Neuronal stem cell (in vitro differentiated cells): Measurements from ENCODE around the gene MALRD1.
"Not testable (repeated sequence)": the region's sequence is repeated elsewhere in the genome, so short reads cannot be mapped to it uniquely, and the experiment has no call there.

Experiments
- DNase-seq: peaks from one replicate; pipeline ENCODE4 v3.0.0-alpha.2; 2013; ENCODE audit warnings: low spot score
- H2AFZ ChIP-seq: one replicate; pipeline ENCODE4 v1.6.1; 2013; ENCODE audit warnings: mild to moderate bottlenecking, low read length, inconsistent platforms
- H2AK5ac ChIP-seq: 2 replicates; pipeline ENCODE4 v1.6.1; 2013; ENCODE audit warnings: low read depth, mild to moderate bottlenecking, inconsistent platforms, low read length, moderate library complexity, mixed read lengths
- H2BK120ac ChIP-seq: 2 replicates; pipeline ENCODE4 v1.6.1; 2013; ENCODE audit warnings: low read depth, mild to moderate bottlenecking, inconsistent platforms, low read length, moderate library complexity, mixed read lengths
- H2BK12ac ChIP-seq: one replicate; pipeline ENCODE4 v1.6.1; 2013; ENCODE audit warnings: low read length, inconsistent platforms
- H2BK15ac ChIP-seq: 2 replicates; pipeline ENCODE4 v1.6.1; 2013; ENCODE audit warnings: mild to moderate bottlenecking, low read length, inconsistent platforms, mixed read lengths
- H2BK5ac ChIP-seq: one replicate; pipeline ENCODE4 v1.6.1; 2013; ENCODE audit warnings: inconsistent platforms, mild to moderate bottlenecking, low read length, moderate library complexity
- H3K14ac ChIP-seq: one replicate; pipeline ENCODE4 v1.6.1; 2013; ENCODE audit warnings: low read length, inconsistent platforms
- H3K18ac ChIP-seq: 2 replicates; pipeline ENCODE4 v1.6.1; 2013; ENCODE audit warnings: low read length, inconsistent platforms
- H3K23ac ChIP-seq: 2 replicates; pipeline ENCODE4 v1.6.1; 2013; ENCODE audit warnings: low read depth, mild to moderate bottlenecking, mixed read lengths, low read length, inconsistent platforms; ENCODE audit not compliant: poor library complexity
- H3K27ac ChIP-seq: replicated peaks from 3 replicates; pipeline ENCODE4 v1.5.1; 2013; ENCODE audit warnings: low read length, inconsistent platforms
- H3K27me3 ChIP-seq, 3 experiments: 2 replicates each; pipeline ENCODE4 v1.6.1; 2013; ENCODE audit warnings: low read length in 3 of 3, mild to moderate bottlenecking in 2 of 3, inconsistent platforms in 1 of 3, low read depth in 1 of 3, mixed read lengths in 1 of 3, moderate library complexity in 1 of 3; ENCODE audit not compliant: control insufficient read depth in 3 of 3, insufficient read depth in 3 of 3
- H3K36me3 ChIP-seq, 2 donors: replicated peaks in 1 of 2; 2 replicates each; pipeline ENCODE4 v1.6.1; 2013; ENCODE audit warnings: low read length in 2 of 2; ENCODE audit not compliant: control insufficient read depth in 2 of 2, insufficient read depth in 2 of 2
- H3K4ac ChIP-seq: 2 replicates; pipeline ENCODE4 v1.6.1; 2013; ENCODE audit warnings: inconsistent platforms, mild to moderate bottlenecking, low read length, moderate library complexity
- H3K4me1 ChIP-seq, 2 donors: 1 replicate in 1 of 2; 2 replicates in 1 of 2; pipeline ENCODE4 v1.6.1; 2013; ENCODE audit warnings: low read length in 2 of 2, low read depth in 1 of 2; ENCODE audit not compliant: control insufficient read depth in 2 of 2, insufficient read depth in 1 of 2
- H3K4me2 ChIP-seq: one replicate; pipeline ENCODE4 v1.6.1; 2013; ENCODE audit warnings: mild to moderate bottlenecking, low read length, inconsistent platforms; ENCODE audit not compliant: insufficient read depth, poor library complexity, severe bottlenecking
- H3K4me3 ChIP-seq, 2 donors: 2 replicates each; pipeline ENCODE4 v1.5.1; 2013; ENCODE audit warnings: low read length in 2 of 2, mild to moderate bottlenecking in 2 of 2, inconsistent platforms in 1 of 2, moderate library complexity in 1 of 2
- H3K79me1 ChIP-seq: one replicate; pipeline ENCODE4 v1.6.1; 2013; ENCODE audit warnings: low read depth, mild to moderate bottlenecking, inconsistent platforms, low read length, moderate library complexity
- H3K9ac ChIP-seq: one replicate; pipeline ENCODE4 v1.6.1; 2013; ENCODE audit warnings: mild to moderate bottlenecking, low read depth, low read length, inconsistent platforms; ENCODE audit not compliant: poor library complexity
- H3K9me3 ChIP-seq, 2 donors: replicated peaks in 1 of 2; 2 replicates each; pipeline versions ENCODE3 to v1.6.1; 2013; ENCODE audit warnings: low read length in 2 of 2, mild to moderate bottlenecking in 2 of 2, inconsistent platforms in 1 of 2, low read depth in 1 of 2, mixed read lengths in 1 of 2, moderate library complexity in 1 of 2; ENCODE audit not compliant: control insufficient read depth in 2 of 2, insufficient read depth in 1 of 2
- H4K8ac ChIP-seq: one replicate; pipeline ENCODE4 v1.6.1; 2013; ENCODE audit warnings: low read depth, mild to moderate bottlenecking, inconsistent platforms, low read length, moderate library complexity
- H4K91ac ChIP-seq: one replicate; pipeline ENCODE4 v1.6.1; 2013; ENCODE audit warnings: low read length, low read depth, mild to moderate bottlenecking, inconsistent platforms; ENCODE audit not compliant: poor library complexity
- WGBS, 2 donors: extraction: QIAGEN DNeasy Blood & Tissue Kit; methylation state at CpG; one replicate each; pipeline ENCODE4 v1.1.7; 2013; ENCODE audit warnings: missing lambda C conversion rate in 2 of 2, mixed read lengths in 1 of 2; ENCODE audit not compliant: insufficient read length in 2 of 2, insufficient replicate concordance in 1 of 2; ENCODE audit errors: extremely low coverage in 2 of 2; 5-methylcytosine and 5-hydroxymethylcytosine counted together

MALRD1 gene

DNA sequence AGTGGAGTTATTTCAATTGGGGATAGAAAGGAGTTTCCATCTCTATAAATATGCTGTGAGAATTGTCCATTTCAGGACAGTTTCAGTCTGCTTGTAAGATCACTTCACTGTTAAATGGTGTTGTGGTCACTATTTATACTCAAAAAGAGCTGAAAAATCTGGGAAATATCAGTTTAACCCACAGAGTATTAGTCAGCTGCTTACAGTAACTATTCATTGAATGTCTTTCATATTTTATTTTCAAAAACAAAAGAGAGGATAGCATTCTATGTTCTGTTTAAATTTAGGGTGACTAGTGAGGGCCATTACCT, 682.3 kb downstream of the MALRD1 start:
- Histone ChIP-seq H3K27me3 (no peaks in the 10 kb centered on the region), H2BK120ac (no peak overlapping the region), H3K27ac (no peak overlapping the region), H4K8ac (no peak overlapping the region), H3K36me3 (no peaks in the 10 kb centered on the region), H3K23ac (no peak overlapping the region), H3K9me3 (no peaks in the 10 kb centered on the region), H2BK15ac (no peak overlapping the region), H3K79me1 (no peaks in the 10 kb centered on the region), H3K4me2 (no peak overlapping the region), H3K4ac (no peak overlapping the region), H2AFZ (no peak overlapping the region), H3K18ac (no peak overlapping the region), H3K14ac (no peak overlapping the region), H2BK12ac (no peak overlapping the region), H2BK5ac (no peak overlapping the region), H3K4me1 (no peaks in the 10 kb centered on the region), H2AK5ac (no peak overlapping the region), H3K9ac (no peak overlapping the region), H3K4me3 (no peak overlapping the region), H4K91ac (no peak overlapping the region)
- no peak for DNase-seq

DNA sequence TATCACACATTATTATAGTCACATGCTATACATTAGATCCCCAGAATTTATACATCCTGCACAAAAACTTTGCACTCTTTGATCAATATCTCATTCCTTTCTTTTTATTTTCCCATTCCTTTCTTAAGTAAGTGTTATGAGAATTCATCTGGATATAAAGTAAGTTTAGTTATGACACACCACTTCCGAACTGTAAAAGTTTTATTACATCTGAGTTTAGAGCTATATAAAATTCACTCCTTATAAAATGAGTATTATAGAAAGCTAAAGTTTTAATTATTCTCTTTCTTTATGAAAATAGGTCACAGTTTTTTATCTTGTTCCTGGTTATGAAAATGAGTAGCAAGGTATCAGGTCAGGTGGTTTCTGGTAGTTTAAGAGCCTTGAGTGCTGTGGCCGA, 683.0 kb downstream of the MALRD1 start:
- Histone ChIP-seq H3K14ac (no peak overlapping the region), H2BK5ac (no peak overlapping the region), H4K8ac (no peak overlapping the region), H2AK5ac (no peak overlapping the region), H4K91ac (no peak overlapping the region), H3K4me2 (no peak overlapping the region), H3K36me3 (no peaks in the 10 kb centered on the region), H3K9ac (no peak overlapping the region), H3K23ac (no peak overlapping the region), H3K27me3 (no peaks in the 10 kb centered on the region), H3K9me3 (no peaks in the 10 kb centered on the region), H2BK12ac (no peak overlapping the region), H3K4ac (no peak overlapping the region), H3K18ac (no peak overlapping the region), H3K4me3 (no peak overlapping the region), H2AFZ (no peak overlapping the region), H2BK120ac (no peak overlapping the region), H3K27ac (no peak overlapping the region), H3K79me1 (no peaks in the 10 kb centered on the region), H3K4me1 (no peaks in the 10 kb centered on the region), H2BK15ac (no peak overlapping the region)
- no peak for DNase-seq
- no CpG with 5 or more reads among the region's 2 CpGs for WGBS, 2 donors

DNA sequence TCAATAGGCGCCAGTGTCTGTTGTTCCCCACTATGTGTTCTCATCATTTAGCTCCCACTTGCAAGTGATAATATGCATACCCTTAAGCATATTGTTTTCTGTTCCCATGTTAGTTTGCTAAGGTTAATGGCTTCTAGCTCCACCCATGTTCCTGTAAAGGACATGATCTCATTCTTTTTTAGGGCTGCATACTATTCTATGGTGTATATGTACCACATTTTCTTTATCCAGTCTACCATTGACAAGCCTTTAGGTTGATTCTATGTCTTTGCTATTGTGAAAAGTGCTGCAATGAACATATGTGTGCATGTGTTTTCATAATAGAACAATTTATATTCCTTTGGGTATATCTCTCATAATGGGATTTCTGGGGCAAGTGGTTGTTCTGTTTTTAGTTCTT, 689.8 kb downstream of the MALRD1 start:
- H3K9ac ChIP-seq, result no peak overlapping the region
- H3K4ac ChIP-seq, result no peak overlapping the region
- H2BK5ac ChIP-seq, result no peak overlapping the region
- no peak overlapping the region for H4K91ac ChIP-seq
- H3K4me3 ChIP-seq, result no peak overlapping the region
- no peaks in the 10 kb centered on the region for H3K9me3 ChIP-seq
- no CpG with 5 or more reads among the region's 1 CpG for WGBS, 2 donors
- no peak overlapping the region for H3K18ac ChIP-seq
- no peak overlapping the region for H3K4me2 ChIP-seq
- no peak for DNase-seq
- no peaks in the 10 kb centered on the region for H3K36me3 ChIP-seq
- no peak overlapping the region for H2BK12ac ChIP-seq
- no peak overlapping the region for H3K27ac ChIP-seq
- H4K8ac ChIP-seq, result no peak overlapping the region
- H2AFZ ChIP-seq, result no peak overlapping the region
- H3K23ac ChIP-seq, result no peak overlapping the region
- H2BK120ac ChIP-seq, result no peak overlapping the region
- no peaks in the 10 kb centered on the region for H3K27me3 ChIP-seq
- no peak overlapping the region for H2AK5ac ChIP-seq
- H2BK15ac ChIP-seq, result no peak overlapping the region
- H3K4me1 ChIP-seq, result no peaks in the 10 kb centered on the region
- no peak overlapping the region for H3K14ac ChIP-seq
- no peaks in the 10 kb centered on the region for H3K79me1 ChIP-seq

DNA sequence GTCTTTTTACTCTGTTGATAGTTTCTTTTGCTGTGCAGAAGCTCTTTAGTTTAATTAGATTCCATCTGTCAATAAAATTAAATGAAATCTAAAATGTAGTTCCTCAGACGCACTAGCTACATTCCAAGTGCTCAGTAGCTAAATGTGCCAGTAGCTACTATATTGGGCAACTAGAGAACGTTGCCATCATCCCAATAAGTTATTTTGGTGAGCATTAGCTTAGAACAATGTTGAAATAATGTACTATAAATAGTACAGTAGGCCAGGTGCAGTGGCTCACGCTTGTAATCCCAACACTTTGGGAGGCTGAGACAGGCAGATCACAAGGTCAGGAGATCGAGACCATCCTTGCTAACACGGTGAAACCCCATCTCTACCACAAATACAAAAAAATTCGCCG, 690.6 kb downstream of the MALRD1 start:
- H3K14ac ChIP-seq, H3K4me2 ChIP-seq, H3K18ac ChIP-seq, H3K9me3 ChIP-seq, H2BK120ac ChIP-seq, H4K91ac ChIP-seq, H2BK12ac ChIP-seq, H2BK15ac ChIP-seq, DNase-seq, H3K23ac ChIP-seq, H3K9ac ChIP-seq, H2BK5ac ChIP-seq, H4K8ac ChIP-seq, H2AK5ac ChIP-seq, H3K4me3 ChIP-seq, H3K79me1 ChIP-seq, H3K4ac ChIP-seq, H3K36me3 ChIP-seq, H3K4me1 ChIP-seq, H2AFZ ChIP-seq, H3K27ac ChIP-seq, H3K27me3 ChIP-seq: not testable (repeated sequence)
- WGBS, 2 donors, result no CpG with 5 or more reads among the region's 7 CpGs
